Stimulated activated CD4-positive, alpha-beta T cell treated with anti-CD3 and anti-CD28 coated beads, Interleukin-2, amount 100 ng/mL, for 24 hours (primary cell): ENCODE data around the gene RTF1.

Source experiments
- DNase-seq, 2 donors: peaks; one replicate each; pipeline ENCODE4 v3.0.0-alpha.2; 2020

RTF1 gene

GRCh38 chr15:41507820-41508290 lies 91.0 kb downstream of the RTF1 start:
- no peak for DNase-seq

- DNase-seq: no peak
Measured at GRCh38 chr15:41510728-41511127, 93.8 kb downstream of the RTF1 start.

- no peak for DNase-seq
Measured at GRCh38 chr15:41511331-41511898, 94.5 kb downstream of the RTF1 start.

GRCh38 chr15:41511899-41512369 lies 95.0 kb downstream of the RTF1 start:
- peak in 1 of 2 donors; percentile 27 for DNase-seq

- no peak for DNase-seq
Measured at GRCh38 chr15:41512512-41512939, 95.6 kb downstream of the RTF1 start.

GRCh38 chr15:41512940-41513505 lies 96.1 kb downstream of the RTF1 start:
- peak in 1 of 2 donors; percentile 44 for DNase-seq

- DNase-seq: peak in 1 of 2 donors; percentile 17
Measured at GRCh38 chr15:41513506-41514227, 96.8 kb downstream of the RTF1 start, which contains the start of gene LTK. LTK (minus strand) TSS chr15:41513827; CDS start chr15:41513709, 118 bp downstream.

- no peak for DNase-seq
Measured at GRCh38 chr15:41517895-41518449, 101.1 kb downstream of the RTF1 start.

GRCh38 chr15:41520636-41521035 lies 103.7 kb downstream of the RTF1 start:
- DNase-seq: no peak

- DNase-seq: no peak
Measured at GRCh38 chr15:41521614-41522013, 104.7 kb downstream of the RTF1 start.

GRCh38 chr15:41523097-41523496 lies 106.2 kb downstream of the RTF1 start:
- no peak for DNase-seq

GRCh38 chr15:41530363-41530956 lies 113.6 kb downstream of the RTF1 start:
- no peak for DNase-seq
